ENCODE data around the gene FOXJ2.

- TF ChIP-seq EZH2 (IDR thresholded peaks at IDR 0.05) (no peak), CTCF (IDR thresholded peaks at IDR 0.05) (no peak), EZH2phosphoT487 (IDR thresholded peaks at IDR 0.05) (no peak)
These were observed 3.0 kb downstream of the FOXJ2 start for GRCh38 chr12:8035440-8036010.

Data from neural progenitor cell (in vitro differentiated cells).